ENCODE measurements around the gene ARMC2.

Gene ARMC2

DNA sequence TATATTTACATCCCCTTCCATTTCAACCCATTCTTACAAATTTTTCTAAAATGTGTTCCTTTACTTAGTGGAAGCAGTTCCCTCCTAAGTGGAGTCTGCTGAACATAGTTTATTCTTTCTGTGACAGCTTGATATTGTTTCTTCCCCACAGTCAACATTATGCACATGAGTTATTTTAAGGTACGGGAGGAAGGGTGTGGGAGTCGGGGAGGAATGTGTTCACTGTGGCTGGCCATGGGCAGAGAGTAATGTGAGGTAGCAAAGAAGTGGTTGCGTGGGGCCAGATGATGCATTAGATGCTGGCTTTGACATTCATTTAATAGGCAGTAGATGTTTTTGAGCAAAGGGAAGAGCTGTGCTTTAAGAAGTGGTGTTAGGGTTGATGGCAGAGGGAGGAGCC is 98.5 kb downstream of the ARMC2 start:
- TF ChIP-seq, protein P1, sequence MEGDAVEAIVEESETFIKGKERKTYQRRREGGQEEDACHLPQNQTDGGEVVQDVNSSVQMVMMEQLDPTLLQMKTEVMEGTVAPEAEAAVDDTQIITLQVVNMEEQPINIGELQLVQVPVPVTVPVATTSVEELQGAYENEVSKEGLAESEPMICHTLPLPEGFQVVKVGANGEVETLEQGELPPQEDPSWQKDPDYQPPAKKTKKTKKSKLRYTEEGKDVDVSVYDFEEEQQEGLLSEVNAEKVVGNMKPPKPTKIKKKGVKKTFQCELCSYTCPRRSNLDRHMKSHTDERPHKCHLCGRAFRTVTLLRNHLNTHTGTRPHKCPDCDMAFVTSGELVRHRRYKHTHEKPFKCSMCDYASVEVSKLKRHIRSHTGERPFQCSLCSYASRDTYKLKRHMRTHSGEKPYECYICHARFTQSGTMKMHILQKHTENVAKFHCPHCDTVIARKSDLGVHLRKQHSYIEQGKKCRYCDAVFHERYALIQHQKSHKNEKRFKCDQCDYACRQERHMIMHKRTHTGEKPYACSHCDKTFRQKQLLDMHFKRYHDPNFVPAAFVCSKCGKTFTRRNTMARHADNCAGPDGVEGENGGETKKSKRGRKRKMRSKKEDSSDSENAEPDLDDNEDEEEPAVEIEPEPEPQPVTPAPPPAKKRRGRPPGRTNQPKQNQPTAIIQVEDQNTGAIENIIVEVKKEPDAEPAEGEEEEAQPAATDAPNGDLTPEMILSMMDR (IDR thresholded peaks at IDR 0.05; ENCODE audit: low read depth, low read length), result no peak
- in situ Hi-C loops (cut with HindIII; ENCODE audit: low sequenced_read_pairs), result no loop called here
- H3K4me3 ChIP-seq (ENCODE audit: low read depth, low read length), result no peak overlapping the region
- peak; percentile 45 for DNase-seq (ENCODE audit: low read depth, low spot score)

DNA sequence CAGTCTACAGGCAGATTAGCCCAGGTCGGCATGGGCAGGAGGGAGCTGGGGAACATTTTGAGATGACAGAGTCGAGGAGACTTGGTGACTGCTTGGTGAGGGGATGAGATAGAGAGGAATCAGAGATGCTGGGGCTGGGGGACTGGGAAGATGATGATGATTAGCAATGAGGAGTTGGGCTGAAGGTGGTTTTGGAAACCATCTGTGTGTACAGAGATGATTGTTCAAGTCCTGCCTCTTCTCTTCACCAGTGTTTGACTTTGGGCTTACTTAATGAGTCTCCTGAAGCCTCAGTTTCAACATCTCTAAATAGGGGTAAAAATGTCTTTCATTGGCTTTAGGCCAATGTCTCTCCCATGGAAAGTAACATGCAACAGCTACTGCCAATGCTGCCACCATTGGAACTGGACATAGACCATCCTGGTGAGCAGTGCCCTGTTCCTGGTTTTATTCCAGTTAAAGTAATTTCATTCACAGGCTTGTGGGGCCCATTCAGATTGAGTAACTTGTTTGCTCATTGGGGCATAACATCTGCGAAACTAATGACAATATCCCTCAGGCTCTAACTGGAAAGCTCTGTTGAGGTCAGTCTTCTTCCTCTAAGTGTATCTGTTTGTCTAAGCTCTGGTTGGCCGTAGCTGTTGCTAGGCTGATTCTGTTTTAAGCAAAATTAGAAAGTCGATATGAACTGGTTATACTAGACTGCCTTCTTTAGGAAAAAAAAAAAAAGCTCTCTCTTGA is 99.1 kb downstream of the ARMC2 start:
- no peak overlapping the region for H3K4me3 ChIP-seq (ENCODE audit: low read depth, low read length)
- peak; percentile 83 for DNase-seq (ENCODE audit: low read depth, low spot score)
- TF ChIP-seq, protein P1 (IDR thresholded peaks at IDR 0.05; ENCODE audit: low read depth, low read length), result no peak
- in situ Hi-C loops (cut with HindIII; ENCODE audit: low sequenced_read_pairs), result no loop called here

- no peak overlapping the region for H3K4me3 ChIP-seq (ENCODE audit: low read depth, low read length)
- TF ChIP-seq, protein P1 (IDR thresholded peaks at IDR 0.05; ENCODE audit: low read depth, low read length), result no peak
- no peak for DNase-seq (ENCODE audit: low read depth, low spot score)
- in situ Hi-C loops (cut with HindIII; ENCODE audit: low sequenced_read_pairs), result no loop called here
Observed at GRCh38 chr6:108948181-108948661, 100.0 kb downstream of the ARMC2 start.

- in situ Hi-C loops (cut with HindIII; ENCODE audit: low sequenced_read_pairs), result no loop called here
- no peak overlapping the region for H3K4me3 ChIP-seq (ENCODE audit: low read depth, low read length)
- TF ChIP-seq, protein P1 (IDR thresholded peaks at IDR 0.05; ENCODE audit: low read depth, low read length), result no peak
- DNase-seq (ENCODE audit: low read depth, low spot score), result no peak
Observed at GRCh38 chr6:108951351-108951953, 103.2 kb downstream of the ARMC2 start.

DNA sequence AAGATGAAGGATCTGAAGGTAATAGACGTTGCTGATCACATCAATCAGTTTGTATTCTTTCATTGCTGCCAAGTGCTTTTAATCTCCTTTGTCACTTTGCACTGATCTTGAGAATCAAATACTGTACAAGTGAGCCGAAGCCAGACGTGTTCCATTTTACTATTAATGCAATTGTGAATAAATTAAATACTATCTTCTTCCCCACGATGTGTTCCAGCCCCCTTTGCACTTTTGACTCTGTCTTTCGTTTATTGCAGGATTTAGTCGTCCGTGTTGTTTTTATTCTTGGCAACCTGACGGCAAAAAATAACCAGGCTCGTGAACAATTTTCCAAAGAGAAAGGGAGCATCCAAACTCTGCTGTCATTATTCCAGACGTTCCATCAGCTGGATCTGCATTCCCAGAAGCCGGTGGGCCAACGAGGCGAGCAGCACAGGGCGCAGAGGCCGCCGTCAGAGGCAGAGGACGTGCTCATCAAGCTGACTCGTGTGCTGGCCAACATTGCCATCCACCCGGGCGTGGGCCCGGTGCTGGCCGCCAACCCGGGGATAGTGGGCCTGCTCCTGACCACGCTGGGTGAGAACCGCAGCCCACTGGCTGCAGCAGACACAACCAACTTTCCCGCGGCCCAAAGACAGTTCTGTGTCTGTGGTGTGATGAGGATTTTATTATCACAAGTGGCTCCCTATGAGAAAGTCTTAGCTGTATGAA is 104.7 kb downstream of the ARMC2 start:
- no peak for DNase-seq (ENCODE audit: low read depth, low spot score)
- H3K4me3 ChIP-seq (ENCODE audit: low read depth, low read length), result no peak overlapping the region
- TF ChIP-seq, protein P1 (IDR thresholded peaks at IDR 0.05; ENCODE audit: low read depth, low read length), result no peak
- in situ Hi-C loops (cut with HindIII; ENCODE audit: low sequenced_read_pairs), result no loop called here

- in situ Hi-C loops (cut with HindIII; ENCODE audit: low sequenced_read_pairs), result no loop called here
- TF ChIP-seq, protein P1 (IDR thresholded peaks at IDR 0.05; ENCODE audit: low read depth, low read length), result no peak
- no peak for DNase-seq (ENCODE audit: low read depth, low spot score)
- no peak overlapping the region for H3K4me3 ChIP-seq (ENCODE audit: low read depth, low read length)
Observed at GRCh38 chr6:108953681-108954080, 105.5 kb downstream of the ARMC2 start.

Measured in astrocyte of the spinal cord (primary cell).